GM23248 (cell line): Measurements from ENCODE around the gene KRT80.

ENCODE experiments used
- EZH2 ChIP-seq: fragments of 200-600 bp; sonication (generic); IDR thresholded peaks from 2 replicates; pipeline ENCODE4 v1.6.1; 2018; ENCODE audit warnings: antibody characterized with exemption, mild to moderate bottlenecking; ENCODE audit not compliant: insufficient read depth, poor library complexity, severe bottlenecking
- EZH2phosphoT487 ChIP-seq: fragments of 200-600 bp; sonication (generic); IDR thresholded peaks from 2 replicates; pipeline ENCODE4 v1.6.1; 2018; ENCODE audit warnings: antibody characterized with exemption, moderate library complexity, mild to moderate bottlenecking, low read depth; ENCODE audit not compliant: insufficient read depth

GRCh38 chr12:52238207-52238840 is 46.5 kb upstream of the KRT80 start:
- no peak for TF ChIP-seq EZH2
- no peak for TF ChIP-seq EZH2phosphoT487
